ENCODE results near the gene C3orf80.
"Not testable (repeated sequence)": the region's sequence is repeated elsewhere in the genome, so short reads cannot be mapped to it uniquely, and the experiment has no call there.

Gene C3orf80

GRCh38 chr3:160225176-160226025 lies at the start of gene C3orf80:
Gene C3orf80 (plus strand): TSS chr3:160225422. CDS start chr3:160225636, 214 bp downstream.
- peak in 2 of 4 experiments; percentile 7 to 10 for DNase-seq

GRCh38 chr3:160176923-160177322 lies 48.3 kb upstream of the C3orf80 start:
- DNase-seq: no peak

DNA sequence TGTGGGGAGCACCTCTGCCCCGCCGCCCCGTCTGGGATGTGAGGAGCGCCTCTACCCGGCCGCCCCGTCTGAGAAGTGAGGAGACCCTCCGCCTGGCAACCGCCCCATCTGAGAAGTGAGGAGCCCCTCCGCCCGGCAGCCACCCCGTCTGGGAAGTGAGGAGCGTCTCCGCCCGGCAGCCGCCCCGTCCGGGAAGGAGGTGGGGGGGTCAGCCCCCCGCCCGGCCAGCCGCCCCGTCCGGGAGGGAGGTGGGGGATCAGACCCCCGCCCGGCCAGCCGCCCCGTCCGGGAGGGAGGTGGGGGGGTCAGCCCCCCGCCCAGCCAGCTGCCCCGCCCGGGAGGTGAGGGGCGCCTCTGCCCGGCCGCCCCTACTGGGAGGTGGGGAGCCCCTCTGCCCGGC lies 46.6 kb upstream of the C3orf80 start:
- DNase-seq: not testable (repeated sequence)

- DNase-seq: not testable (repeated sequence)
These were observed 45.8 kb upstream of the C3orf80 start for GRCh38 chr3:160179403-160179802.

DNA sequence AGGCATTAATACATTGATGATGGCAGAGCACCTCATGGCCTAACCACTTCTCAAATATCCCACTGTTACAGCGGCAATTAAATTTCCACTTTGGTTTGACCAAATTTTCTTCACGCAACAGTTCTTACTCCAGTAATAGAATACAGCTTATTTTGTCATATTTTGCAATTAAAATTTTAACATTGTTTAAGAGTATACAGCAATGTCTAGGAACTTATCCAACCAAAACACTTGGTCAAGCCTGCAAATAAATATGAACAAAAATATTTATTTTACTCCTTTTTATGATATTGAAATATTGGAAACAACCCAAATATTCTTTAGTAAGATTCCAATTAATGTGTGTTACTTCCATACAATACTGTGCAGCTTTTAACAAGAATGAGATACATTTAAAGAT lies 45.3 kb upstream of the C3orf80 start:
- no peak for DNase-seq

GRCh38 chr3:160180581-160181216 lies 44.5 kb upstream of the C3orf80 start:
- DNase-seq: no peak

DNA sequence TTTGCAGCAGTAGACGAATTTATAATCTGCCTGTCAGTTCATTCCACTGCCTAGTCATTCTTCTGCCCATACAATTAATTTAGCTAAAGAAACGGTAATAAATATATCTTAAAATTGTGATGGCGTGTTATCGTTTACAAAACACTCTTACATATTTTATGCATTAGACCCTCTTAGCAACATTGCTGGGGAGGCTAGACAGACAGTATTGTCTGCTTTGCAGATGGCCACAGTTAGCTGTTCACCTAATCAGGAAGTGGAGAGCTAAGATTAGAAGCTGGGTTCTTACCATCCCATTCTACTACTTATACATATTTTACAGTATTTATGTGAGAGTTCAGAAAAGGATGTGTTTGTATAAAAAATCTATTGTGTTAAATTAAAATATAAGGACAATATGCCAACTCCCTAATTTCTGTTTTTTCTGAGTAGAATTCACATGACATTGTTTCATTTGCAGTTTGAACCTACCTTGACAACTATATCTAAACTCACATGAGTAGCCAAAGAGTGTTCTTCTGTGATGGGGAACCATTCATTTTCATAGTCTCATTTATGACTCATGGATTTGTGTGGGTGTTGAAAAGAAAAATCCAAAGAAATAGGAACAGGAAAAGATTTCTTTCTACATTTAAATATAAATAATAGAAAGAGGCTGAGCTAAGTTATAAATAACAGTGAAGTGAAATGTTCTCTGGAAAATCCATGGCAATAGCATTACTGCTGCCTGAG lies 41.7 kb upstream of the C3orf80 start:
- no peak for DNase-seq

DNA sequence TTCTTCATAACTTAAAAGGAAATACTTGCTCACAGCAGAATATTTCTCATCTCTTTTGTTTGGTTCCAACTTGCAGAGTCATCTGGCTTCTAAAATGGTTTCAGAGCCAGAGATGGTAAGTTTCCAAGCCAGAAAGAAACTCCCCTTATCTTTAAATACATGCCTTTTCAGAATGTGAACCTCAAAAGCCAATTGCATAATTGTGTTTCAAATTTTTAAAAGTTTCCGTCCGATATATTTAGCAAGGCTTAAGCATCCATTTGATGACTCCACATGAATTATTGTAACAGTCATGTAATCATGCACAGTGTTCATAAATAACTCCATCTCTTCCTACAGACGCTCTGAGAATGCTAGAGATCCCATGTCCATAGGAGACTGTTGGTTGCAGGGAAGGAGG lies 40.6 kb upstream of the C3orf80 start:
- no peak for DNase-seq

DNA sequence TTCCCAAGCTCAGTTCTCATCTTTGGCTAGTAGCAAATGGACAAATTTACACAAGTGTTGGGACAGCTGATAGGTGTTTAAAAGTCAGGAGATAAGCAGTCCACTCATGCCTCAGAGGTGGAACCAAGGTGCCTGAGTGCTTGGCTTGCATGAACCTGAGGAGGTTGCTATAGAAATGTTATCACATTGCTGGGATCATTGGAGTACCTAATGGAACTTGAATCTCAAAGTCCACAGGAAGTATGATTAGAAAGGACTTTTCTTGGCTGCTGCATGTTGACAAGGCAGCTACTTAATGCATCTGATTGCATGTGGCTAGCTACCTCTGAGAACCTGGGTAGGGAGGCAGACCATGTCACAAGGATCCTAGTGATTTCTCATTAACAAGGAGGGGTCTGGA lies 39.5 kb upstream of the C3orf80 start:
- DNase-seq: no peak

DNA sequence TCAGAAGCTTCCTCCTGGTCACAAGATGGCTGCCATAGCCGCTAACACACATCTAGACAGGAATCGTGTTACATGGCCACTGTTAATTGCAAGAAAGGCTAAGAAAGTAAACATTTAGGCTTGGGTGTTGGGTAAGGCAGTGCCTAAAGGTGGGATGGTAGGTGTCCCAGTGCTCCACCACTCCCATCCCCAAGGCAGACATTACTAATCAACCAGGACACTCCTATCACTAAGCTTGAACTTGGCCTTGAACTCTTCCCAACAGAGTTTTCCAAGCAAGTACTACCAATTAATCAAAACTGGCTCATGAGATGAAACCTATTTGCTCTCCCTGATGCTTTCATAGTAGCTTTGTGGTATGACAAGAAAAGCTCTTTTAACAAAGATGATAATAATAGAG lies 37.9 kb upstream of the C3orf80 start:
- DNase-seq: no peak

- DNase-seq: no peak
These were observed 32.8 kb upstream of the C3orf80 start for GRCh38 chr3:160192310-160193029.

DNA sequence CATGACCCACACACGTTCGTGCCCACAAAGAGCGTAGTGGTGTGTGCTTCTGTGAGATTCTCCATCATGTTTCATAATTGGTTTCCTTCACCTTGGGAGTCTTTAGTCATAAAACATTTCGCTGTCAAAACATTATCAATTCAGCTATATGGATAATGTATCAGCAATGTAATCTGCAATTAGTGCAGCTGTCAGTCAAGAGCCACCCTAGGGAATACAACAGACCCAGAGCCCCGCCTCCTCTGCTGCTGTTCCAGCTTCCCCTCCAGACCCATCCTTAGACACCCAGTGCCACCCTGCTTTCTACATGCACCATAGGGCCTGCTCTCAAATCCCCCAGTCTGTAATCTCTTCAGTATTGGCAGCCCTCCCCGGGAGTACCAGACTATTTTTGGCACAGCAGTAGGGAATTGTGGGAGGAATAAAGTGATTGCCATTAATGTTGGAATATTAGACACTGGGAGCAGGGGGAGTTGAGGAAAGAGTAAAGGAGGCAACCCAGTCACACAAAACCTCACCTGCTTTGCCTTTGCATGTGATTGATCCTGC lies 31.5 kb upstream of the C3orf80 start:
- DNase-seq: no peak

GRCh38 chr3:160194438-160194837 lies 30.8 kb upstream of the C3orf80 start:
- DNase-seq: no peak

GRCh38 chr3:160195106-160195505 lies 30.1 kb upstream of the C3orf80 start:
- no peak for DNase-seq

- DNase-seq: no peak
These were observed 28.6 kb upstream of the C3orf80 start for GRCh38 chr3:160196511-160197104.

GRCh38 chr3:160199108-160199507 lies 26.1 kb upstream of the C3orf80 start:
- DNase-seq: no peak

GRCh38 chr3:160200353-160200752 lies 24.9 kb upstream of the C3orf80 start:
- no peak for DNase-seq

DNA sequence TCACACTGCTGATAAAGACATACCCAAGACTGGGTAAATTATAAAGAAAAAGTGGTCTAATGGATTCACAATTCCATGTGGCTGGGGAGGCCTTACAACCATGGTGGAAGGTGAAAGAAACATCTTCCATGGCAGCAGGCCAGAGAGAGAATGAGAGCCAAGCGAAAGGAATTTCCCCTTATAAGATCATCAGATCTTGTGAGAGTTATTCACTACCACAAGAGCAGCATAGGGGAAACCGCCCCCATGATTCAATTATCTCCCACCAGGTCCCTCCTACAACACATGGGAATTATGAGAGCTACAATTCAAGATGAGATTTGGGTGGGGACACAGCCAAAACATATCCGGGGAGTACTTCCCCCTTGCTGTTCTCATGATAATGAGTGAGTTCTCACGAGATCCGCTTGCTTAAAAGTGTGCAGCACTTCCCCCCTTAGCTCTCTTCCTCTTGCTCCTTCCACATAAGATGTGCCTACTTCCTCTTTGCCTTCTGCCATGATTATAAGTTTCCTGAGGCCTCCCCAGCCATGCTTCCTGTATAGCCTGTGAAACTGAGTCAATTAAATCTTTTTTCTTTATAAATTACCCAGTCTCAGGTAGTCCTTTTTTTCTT lies 20.7 kb upstream of the C3orf80 start:
- DNase-seq: not testable (repeated sequence)

DNA sequence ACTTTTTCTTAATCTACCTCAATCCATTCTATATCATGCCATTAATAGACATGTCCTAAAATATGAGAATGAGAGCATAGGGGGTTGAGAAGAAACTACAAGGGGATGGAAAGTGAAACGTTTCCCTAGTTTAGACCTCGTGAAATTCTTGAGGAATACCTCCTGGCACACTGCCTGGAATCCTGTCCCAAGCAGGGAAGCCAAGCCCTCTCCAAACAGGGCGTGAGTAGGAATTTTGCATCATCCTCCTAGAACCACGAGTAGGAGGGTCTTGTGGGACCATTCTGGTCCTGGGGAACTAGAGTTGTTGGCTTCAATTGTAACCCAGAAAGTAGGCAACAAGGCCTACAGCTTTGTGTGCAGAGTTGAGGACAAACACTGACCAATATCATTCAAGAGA lies 19.6 kb upstream of the C3orf80 start:
- DNase-seq: no peak

DNA sequence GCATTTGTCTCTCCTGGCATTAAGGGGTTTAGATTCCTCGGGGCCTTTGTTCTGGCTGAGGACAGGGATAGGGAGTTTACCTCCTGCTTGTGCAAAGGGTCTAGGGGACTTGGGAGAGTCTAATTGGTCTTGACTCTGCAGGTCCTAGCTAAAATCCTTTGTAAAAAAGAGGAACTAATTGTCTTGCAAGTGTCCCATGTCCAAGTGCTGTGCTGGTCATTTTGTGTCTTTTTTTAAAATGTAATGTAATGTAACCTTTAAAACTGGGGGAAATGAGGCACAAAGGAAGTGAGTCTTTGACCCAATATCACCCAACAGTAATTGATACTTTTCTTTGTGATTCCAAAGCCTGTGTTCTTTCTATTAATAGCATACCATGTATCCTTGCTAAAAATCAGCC lies 14.9 kb upstream of the C3orf80 start:
- DNase-seq: no peak

DNA sequence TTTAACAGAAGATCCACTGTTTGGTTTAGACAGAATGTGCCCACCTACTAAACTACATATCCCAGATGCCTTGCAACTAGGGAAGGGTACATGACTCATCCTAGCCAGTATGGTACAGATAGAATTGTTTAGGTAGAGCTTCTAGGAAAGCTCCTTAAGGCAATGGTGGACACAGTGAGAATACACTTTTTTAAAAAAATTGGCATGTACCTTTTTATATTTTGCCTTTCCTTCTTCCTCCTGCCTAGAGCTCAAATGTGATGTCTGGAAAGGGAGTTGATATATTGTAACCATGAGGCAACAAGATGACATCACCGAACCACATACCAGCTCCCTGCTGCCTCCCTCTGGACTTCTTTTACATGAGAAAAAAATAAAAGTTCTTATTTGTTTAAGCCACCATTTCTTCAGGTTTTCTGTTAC lies 14.4 kb upstream of the C3orf80 start:
- no peak for DNase-seq

DNA sequence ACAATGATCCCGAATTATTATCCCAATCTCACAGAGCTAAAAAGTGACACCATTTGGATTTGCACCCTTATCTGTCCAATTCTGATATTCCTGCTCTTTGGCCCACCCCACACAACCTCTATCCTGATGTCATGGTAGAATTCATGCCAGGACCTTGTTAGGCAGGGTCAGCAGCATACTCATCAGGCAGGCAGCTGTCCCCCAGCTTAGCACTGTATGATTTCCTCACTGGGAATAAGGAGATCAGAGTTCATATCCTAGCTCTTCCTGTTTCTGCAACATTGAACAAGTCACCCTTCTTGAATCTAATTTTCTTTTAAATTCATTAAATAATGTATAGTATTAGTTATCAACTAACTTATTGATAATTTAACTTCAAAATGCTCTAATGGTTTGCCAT lies 12.0 kb upstream of the C3orf80 start:
- DNase-seq: no peak
